HEK293 (cell line): Measurements from ENCODE around the gene ACAP3.

ENCODE experiments used
- CTCF ChIP-seq: fragments of 450-650 bp; formaldehyde crosslinking; IDR thresholded peaks from 2 replicates; pipeline ENCODE4 v1.5.1; 2016; ENCODE audit warnings: missing biosample characterization, missing genetic modification characterization
- ZBTB21 ChIP-seq: fragments of 450-650 bp; formaldehyde crosslinking; IDR thresholded peaks from 2 replicates; pipeline ENCODE4 v1.5.1; 2017; ENCODE audit warnings: missing biosample characterization, missing genetic modification characterization
- ZNF184 ChIP-seq: fragments of 450-650 bp; IDR thresholded peaks from 2 replicates; pipeline ENCODE4 v1.5.1; 2018; ENCODE audit warnings: missing biosample characterization, mild to moderate bottlenecking, missing genetic modification characterization
- ZNF274 ChIP-seq, 2 experiments: fragments of 200-500 bp in 1 of 2; fragments of 450-650 bp in 1 of 2; sonication (Bioruptor generic) in 1 of 2; formaldehyde crosslinking in 1 of 2; IDR thresholded peaks; 2 replicates each; pipeline versions ENCODE4 v1.5.1 to v1.6.1; 2014 to 2016; ENCODE audit warnings: borderline replicate concordance in 1 of 2, inconsistent platforms in 1 of 2, low read length in 1 of 2, missing biosample characterization in 1 of 2, missing genetic modification characterization in 1 of 2
- ZNF311 ChIP-seq: fragments of 450-650 bp; formaldehyde crosslinking; IDR thresholded peaks from 2 replicates; pipeline ENCODE4 v1.5.1; 2017; ENCODE audit warnings: missing biosample characterization, missing genetic modification characterization, borderline replicate concordance

- no peak for TF ChIP-seq ZNF184 (tag by site-specific recombination)
- no peak for TF ChIP-seq ZNF311 (tag by site-specific recombination)
- TF ChIP-seq ZBTB21 (tag by site-specific recombination): no peak
- TF ChIP-seq ZNF274 (IDR thresholded peaks at IDR 0.05; ENCODE audit: low read length): no peak
- TF ChIP-seq ZNF274 (tag by site-specific recombination; IDR thresholded peaks at IDR 0.05; ENCODE audit: borderline replicate concordance): no peak
- TF ChIP-seq CTCF (tag by site-specific recombination): no peak
Measured at GRCh38 chr1:1285611-1286311, 22.0 kb downstream of the ACAP3 start.
